GM21786 (cell line): Measurements from ENCODE around the gene NLRP3.
"Not testable (repeated sequence)": the region's sequence is repeated elsewhere in the genome, so short reads cannot be mapped to it uniquely, and the experiment has no call there.

Experiments
- ATAC-seq: cut with Tn5 transposase; IDR thresholded peaks from one replicate; pipeline ENCODE4 v1.9.1; 2021; ENCODE audit not compliant: unreplicated experiment

Gene NLRP3

DNA sequence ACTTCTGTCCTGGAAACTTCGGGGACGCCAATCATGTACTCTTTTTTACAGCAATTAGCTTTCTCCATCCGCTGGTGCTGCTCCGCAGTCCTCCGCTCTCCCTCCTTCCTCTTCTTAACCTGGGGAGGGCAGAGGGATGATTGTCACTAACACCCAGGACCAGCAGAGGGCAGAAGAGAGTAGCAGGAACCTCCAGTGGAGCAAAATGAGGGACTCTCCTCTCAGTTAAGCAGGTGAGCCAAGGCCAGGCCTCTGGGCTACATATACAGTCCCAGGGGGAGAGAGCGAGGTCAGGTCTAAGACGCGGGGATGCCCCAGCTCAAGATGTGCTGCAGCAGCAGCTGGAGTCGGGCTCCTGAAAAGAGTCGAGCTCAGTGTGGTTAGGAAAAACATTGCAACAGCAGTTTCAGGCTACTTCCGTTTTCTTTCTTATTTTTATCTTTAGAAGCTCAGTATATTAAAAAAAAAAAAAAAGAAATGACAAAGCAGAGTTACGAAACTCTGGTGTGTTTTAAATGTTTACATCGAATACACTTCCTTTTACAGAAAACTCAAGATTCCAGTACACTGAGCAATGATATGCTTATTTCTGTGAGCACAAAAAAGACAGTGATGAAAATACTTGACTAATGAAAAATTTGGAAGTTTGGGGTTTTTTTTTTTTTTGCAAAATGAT, 25.7 kb upstream of the NLRP3 start:
- peak; percentile 99 for ATAC-seq

- ATAC-seq: no peak
Measured at GRCh38 chr1:247390996-247391395, 25.0 kb upstream of the NLRP3 start.

DNA sequence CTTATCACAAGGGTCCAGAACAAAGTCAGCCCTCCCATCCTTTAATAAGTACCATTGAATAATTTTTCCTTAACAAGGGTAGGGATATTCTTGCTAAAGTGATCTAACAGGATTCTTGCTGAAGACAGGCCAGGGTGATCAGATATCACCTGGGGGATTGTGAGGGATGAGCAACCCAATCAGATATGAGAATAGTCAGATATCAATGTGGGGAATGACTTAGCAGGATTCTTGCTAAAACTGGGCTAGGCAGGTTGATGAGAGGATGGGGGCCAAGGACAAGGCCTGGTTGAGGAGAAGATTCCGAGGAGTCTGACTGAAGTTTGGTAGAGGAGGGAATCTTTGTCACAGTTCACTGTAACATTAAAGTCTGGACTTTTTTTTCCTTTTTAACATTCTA, 23.9 kb upstream of the NLRP3 start:
- ATAC-seq: no peak

- not testable (repeated sequence) for ATAC-seq
Measured at GRCh38 chr1:247395075-247395474, 20.9 kb upstream of the NLRP3 start.

DNA sequence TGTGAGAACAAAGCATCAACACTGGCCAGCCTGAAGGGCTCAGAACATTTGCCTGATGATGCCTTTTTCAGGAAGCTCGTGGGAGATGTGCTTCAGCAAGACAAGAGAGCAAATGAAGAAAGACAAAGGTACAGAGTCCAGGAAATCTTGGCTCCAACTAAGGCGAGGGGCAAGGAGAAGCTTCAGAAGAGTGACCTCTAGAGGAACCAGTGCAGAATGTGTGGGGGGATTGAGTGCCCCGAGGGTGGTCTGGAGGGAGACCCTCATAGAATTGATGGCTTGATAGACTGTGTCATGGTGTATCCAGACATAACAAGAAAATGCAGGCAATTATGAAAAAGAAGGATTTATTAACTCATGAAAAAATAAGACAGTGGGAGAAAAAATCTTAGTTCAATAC, 15.3 kb upstream of the NLRP3 start:
- ATAC-seq: no peak

DNA sequence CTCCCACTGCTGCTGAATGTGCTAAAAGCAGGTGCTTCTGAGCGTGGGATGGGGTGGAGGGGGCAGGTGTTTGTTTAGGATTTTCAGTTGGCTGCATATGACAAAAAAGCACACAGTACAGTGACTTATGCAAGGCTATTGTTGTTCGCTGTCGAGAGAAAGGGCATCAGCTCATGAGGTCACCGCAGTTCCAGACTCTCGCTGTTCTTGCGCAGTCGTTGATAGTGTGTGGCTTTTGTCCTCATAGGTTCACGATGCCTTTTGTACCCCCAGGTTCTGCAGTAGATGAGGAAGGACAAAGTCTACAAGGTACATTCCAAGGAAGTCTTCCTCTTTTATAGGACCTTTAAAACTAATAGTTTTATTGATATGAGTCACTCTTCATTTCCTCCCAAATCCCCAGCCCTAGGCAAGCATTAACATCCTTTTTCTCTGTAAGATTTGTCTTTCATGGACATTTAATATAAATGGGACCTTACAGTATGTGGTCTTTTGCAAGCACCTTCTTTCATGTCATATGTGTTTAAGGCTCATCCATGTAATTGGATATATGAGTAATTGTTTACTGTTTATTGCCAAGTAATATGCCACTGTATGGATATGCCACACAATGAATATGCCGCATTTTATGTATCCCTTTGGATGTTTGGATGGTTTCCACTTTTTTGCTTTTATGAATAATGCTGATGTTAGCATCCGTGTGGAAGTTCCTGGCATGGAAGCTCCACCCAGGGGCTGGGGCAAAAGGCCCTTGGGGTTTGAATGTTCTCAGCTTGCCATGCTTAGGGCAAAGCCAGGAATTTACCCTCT, 14.5 kb upstream of the NLRP3 start:
- no peak for ATAC-seq

GRCh38 chr1:247402120-247402675, 13.8 kb upstream of the NLRP3 start:
- no peak for ATAC-seq

DNA sequence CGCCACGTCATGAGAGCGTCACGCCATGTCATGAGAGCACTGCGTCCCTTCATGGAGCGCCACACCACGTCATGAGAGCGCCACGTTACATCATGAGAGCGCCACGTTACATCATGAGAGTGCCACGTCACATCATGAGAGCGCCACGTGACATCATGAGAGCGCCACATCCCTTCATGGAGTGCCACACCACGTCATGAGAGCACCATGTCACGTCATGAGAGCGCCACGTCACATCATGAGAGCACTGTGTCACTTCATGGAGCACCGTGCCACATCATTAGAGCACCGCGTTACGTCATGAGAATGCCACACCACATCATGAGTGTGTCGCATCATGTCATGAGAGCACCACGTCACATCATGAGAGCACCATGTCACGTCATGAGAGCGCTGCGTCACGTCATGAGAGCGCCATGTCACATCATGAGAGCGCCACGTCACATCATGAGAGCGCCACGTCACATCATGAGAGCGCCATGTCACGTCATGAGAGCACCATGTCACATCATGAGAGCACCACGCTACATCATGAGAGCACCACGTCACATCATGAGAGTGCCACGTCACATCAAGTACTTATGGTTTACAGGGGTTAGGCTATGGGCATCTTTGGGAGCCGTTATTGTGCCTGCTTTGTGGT, 9.8 kb upstream of the NLRP3 start:
- no peak for ATAC-seq

GRCh38 chr1:247407180-247407616, 8.8 kb upstream of the NLRP3 start:
- peak; percentile 78 for ATAC-seq

DNA sequence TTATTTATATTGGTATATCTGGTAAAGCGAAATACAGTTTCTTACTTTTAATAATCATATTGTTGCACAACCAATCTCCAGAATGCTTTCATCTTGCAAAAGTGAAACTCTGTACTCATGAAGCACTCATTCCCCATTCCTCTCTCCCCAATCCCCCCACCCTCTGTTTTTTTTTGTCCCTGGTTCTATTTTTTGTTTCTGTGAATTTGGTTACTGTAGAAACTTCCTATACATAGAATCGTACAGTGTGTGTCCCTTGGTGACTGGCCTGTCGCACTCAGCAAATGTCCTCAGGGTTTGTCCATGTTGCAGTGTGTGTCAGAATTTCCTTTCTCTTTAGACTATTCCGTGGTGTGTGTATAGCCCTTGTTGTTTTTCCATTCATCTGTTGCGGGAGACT, 7.9 kb upstream of the NLRP3 start:
- ATAC-seq: no peak

GRCh38 chr1:247409869-247410544, 6.0 kb upstream of the NLRP3 start:
- peak; percentile 80 for ATAC-seq

DNA sequence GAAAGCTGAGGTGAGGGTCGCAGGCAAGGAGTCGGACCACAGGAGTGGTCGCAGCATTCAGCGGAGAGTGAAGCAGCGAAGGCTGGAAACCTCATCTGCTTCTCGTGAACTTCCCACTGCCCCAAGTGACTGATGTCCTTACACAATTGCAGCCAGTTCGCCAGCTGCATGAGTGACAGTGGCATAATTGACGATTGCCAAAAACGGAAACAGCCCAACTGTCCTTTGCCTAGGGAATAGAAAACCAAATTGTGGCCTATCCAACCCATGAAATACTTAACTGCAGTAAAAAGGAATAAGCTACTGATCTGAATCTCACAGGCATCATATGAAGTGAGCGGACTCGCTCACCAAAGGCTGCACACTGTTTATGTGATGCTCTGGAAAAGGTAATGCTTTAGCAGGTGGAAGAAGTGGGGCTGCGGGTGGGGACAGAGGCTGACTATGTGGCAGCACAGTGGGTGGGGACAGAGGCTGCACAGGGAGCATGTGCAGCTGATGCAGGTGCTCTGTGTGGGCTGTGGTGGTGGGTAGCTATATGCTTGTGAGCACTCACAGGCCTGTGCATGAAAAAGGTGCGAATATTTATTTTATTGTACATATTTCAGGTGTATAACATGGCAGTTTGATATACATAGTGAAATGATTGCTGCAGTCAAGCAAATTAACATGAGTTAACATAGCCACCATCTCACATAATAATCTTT, 4.2 kb upstream of the NLRP3 start:
- ATAC-seq: no peak

- no peak for ATAC-seq
Measured at GRCh38 chr1:247417831-247418230, 1.9 kb downstream of the NLRP3 start.

- no peak for ATAC-seq
Measured at GRCh38 chr1:247419336-247419735, 3.4 kb downstream of the NLRP3 start.

GRCh38 chr1:247421074-247421473, 5.1 kb downstream of the NLRP3 start:
- no peak for ATAC-seq

DNA sequence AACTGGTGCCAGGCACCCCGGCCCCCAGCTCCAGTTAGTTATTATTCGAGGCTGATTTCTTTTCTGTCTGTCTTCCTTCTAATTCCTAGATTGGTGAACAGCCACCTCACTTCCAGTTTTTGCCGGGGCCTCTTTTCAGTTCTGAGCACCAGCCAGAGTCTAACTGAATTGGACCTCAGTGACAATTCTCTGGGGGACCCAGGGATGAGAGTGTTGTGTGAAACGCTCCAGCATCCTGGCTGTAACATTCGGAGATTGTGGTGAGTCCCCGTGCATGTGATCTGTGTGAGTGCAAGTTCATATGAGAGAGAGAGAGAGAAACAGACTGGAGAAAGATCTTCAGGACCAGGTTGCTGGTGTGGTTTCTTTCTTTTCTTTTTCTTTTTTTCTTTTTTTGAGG, 13.5 kb downstream of the NLRP3 start:
- no peak for ATAC-seq

DNA sequence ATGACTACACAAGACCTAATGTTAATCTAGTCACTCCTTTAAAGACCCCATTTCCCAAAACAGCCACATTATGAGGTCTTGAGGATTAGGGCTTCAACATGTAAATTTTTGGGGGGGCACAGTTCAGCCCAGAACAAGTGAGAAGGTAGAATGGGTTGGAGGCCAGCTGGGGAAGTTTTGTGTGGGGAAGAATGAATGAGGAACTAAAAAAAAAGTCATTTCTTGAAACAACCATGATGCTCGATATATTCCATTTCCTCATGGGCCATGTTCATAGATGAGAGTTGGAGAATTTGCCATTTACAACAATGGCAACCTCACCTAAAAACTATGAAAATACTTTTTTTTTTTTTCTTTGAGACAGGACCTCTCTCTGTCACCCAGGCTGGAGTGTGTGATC, 14.5 kb downstream of the NLRP3 start:
- no peak for ATAC-seq

DNA sequence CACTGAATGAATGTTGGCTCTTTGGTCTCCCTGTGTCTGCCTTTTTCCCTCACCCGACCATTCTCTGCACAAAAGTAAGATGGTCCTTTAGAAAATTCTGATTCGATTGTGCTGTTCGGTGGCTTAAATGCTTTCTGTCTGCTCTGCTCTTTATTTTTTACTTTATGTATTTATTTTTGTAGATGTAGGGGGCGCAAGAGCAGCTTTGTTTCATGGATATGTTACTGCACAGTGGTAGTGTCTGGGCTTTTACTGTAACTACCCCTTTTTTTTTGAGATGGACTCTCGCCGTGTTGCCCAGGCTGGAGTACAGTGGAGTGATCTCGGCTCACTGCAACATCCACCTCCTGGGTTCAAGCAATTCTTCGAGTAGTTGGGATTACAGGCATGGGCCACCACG, 15.7 kb downstream of the NLRP3 start:
- ATAC-seq: no peak

DNA sequence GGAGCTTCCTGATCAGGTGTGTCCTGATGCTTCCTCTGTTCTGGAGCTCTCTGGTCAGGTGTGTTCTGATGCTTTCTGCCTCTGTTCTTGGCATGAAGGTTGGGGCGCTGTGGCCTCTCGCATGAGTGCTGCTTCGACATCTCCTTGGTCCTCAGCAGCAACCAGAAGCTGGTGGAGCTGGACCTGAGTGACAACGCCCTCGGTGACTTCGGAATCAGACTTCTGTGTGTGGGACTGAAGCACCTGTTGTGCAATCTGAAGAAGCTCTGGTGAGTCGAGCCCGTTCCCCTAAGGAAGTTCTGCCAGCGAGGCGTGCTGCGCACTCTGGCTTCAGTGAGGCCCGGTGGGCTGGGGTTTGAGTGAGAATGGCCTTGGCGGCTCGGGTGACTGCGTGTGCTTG, 18.0 kb downstream of the NLRP3 start:
- ATAC-seq: no peak

GRCh38 chr1:247435030-247435758, 19.2 kb downstream of the NLRP3 start:
- ATAC-seq: no peak
